Globus pallidus (tissue), 1 donor: ENCODE results near the gene SYNJ1.
"Not testable (repeated sequence)": the region's sequence is repeated elsewhere in the genome, so short reads cannot be mapped to it uniquely, and the experiment has no call there.

Experiments used
- DNase-seq: peaks from one replicate; pipeline ENCODE4 v3.0.0-alpha.2; 2015; ENCODE audit warnings: low spot score

SYNJ1 gene

GRCh38 chr21:32727687-32728455 lies at the start of gene SYNJ1:
TSS of gene SYNJ1 (minus strand) at chr21:32728013. CDS start at chr21:32726895, 1,118 bp downstream.
- DNase-seq, result peak; percentile 96

- no peak for DNase-seq
Observed at GRCh38 chr21:32777269-32777668, 49.5 kb upstream of the SYNJ1 start.

- no peak for DNase-seq
Observed at GRCh38 chr21:32776743-32777142, 48.9 kb upstream of the SYNJ1 start.

GRCh38 chr21:32773048-32773344 lies 45.2 kb upstream of the SYNJ1 start:
- DNase-seq, result not testable (repeated sequence)

GRCh38 chr21:32772281-32773047 lies 44.7 kb upstream of the SYNJ1 start:
- no peak for DNase-seq

- peak; percentile 23 for DNase-seq
Observed at GRCh38 chr21:32770871-32771523, 43.2 kb upstream of the SYNJ1 start.

GRCh38 chr21:32768530-32768929 lies 40.7 kb upstream of the SYNJ1 start:
- no peak for DNase-seq

- no peak for DNase-seq
Observed at GRCh38 chr21:32765058-32765457, 37.2 kb upstream of the SYNJ1 start.

GRCh38 chr21:32764186-32764585 lies 36.4 kb upstream of the SYNJ1 start:
- DNase-seq, result no peak

- DNase-seq, result no peak
Observed at GRCh38 chr21:32757804-32758203, 30.0 kb upstream of the SYNJ1 start.

- no peak for DNase-seq
Observed at GRCh38 chr21:32756096-32756495, 28.3 kb upstream of the SYNJ1 start.

- DNase-seq, result no peak
Observed at GRCh38 chr21:32753818-32754585, 26.2 kb upstream of the SYNJ1 start.

GRCh38 chr21:32750405-32750804 lies 22.6 kb upstream of the SYNJ1 start:
- DNase-seq, result no peak

- DNase-seq, result no peak
Observed at GRCh38 chr21:32749662-32750061, 21.8 kb upstream of the SYNJ1 start.

- no peak for DNase-seq
Observed at GRCh38 chr21:32748529-32748928, 20.7 kb upstream of the SYNJ1 start.

GRCh38 chr21:32747396-32747795 lies 19.6 kb upstream of the SYNJ1 start:
- no peak for DNase-seq

- not testable (repeated sequence) for DNase-seq
Observed at GRCh38 chr21:32746711-32747110, 18.9 kb upstream of the SYNJ1 start.

GRCh38 chr21:32742396-32742795 lies 14.6 kb upstream of the SYNJ1 start:
- no peak for DNase-seq

GRCh38 chr21:32741336-32741735 lies 13.5 kb upstream of the SYNJ1 start:
- no peak for DNase-seq

- DNase-seq, result no peak
Observed at GRCh38 chr21:32739946-32740345, 12.1 kb upstream of the SYNJ1 start.

GRCh38 chr21:32736083-32736482 lies 8.3 kb upstream of the SYNJ1 start:
- not testable (repeated sequence) for DNase-seq

GRCh38 chr21:32735524-32735923 lies 7.7 kb upstream of the SYNJ1 start:
- no peak for DNase-seq
